ENCODE results near the gene POLR3A.

Gene POLR3A

DNA sequence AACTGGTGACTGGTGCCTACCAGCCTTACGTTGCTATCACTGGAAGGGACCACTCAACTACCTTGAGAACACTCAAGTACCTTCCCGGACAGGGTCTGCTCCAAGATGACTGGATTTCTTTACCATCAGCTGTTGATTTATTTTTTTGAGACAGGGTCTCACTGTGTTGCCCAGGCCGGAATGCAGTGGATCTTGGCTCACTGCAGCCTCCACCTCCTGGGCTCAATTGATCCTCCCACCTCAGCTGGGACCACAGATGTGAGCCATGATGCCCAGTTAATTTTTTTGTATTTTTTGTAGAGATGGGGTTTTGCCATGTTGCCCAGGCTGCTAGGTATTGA, 57.5 kb downstream of the POLR3A start:
- TF ChIP-seq, protein P1, sequence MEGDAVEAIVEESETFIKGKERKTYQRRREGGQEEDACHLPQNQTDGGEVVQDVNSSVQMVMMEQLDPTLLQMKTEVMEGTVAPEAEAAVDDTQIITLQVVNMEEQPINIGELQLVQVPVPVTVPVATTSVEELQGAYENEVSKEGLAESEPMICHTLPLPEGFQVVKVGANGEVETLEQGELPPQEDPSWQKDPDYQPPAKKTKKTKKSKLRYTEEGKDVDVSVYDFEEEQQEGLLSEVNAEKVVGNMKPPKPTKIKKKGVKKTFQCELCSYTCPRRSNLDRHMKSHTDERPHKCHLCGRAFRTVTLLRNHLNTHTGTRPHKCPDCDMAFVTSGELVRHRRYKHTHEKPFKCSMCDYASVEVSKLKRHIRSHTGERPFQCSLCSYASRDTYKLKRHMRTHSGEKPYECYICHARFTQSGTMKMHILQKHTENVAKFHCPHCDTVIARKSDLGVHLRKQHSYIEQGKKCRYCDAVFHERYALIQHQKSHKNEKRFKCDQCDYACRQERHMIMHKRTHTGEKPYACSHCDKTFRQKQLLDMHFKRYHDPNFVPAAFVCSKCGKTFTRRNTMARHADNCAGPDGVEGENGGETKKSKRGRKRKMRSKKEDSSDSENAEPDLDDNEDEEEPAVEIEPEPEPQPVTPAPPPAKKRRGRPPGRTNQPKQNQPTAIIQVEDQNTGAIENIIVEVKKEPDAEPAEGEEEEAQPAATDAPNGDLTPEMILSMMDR (IDR thresholded peaks at IDR 0.05; ENCODE audit: low read depth, low read length): no peak

DNA sequence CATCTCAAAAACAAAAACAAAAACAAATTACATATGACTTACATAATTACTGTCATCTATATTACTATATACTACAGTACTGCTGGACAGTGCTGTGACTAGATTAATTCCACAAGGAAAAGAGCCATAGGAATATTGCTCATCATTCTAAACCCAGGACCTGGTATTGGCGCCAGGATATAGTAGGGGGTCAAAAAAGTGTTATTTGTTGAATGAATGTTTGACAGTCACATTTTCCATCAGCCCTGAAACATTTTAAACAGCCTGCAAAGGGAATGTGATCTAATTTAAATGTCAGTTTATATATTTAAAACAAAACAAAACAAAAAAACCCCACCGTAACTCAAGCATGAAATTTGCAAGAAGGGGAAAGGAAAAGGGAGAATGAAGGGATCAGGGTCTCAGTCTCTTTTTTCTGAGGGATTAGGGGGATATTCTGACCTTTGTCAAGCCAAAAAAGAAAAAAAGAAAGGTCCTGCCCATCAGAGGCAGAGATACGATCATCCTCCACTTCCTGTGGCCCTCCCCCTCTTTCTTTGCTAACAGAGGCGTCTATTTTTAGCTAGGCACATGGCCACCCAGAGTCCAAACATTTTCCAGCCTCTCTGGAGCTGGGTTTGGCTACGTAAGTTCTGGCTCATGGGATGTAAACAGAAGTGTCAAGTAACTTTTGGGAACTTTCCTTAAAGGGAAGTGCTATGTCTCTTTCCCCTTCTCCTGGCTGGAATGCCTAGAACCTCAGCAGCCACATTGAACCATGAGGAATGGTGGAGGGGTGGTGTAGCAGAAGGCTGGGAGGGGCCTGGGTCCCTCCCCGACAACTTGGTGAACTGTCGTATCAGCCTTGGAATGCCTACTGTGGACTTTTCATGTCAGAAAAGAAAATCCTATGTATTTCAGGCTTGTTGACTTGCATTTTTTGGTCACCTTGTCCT, 58.2 kb downstream of the POLR3A start:
- peak overlapping the region; percentile 44 for H3K4me3 ChIP-seq (ENCODE audit: low read depth, low read length)
- TF ChIP-seq, protein P1 (IDR thresholded peaks at IDR 0.05; ENCODE audit: low read depth, low read length): no peak

More for the DNA sequence above, 57.5 kb downstream of the POLR3A start:
- no peak overlapping the region for H3K4me3 ChIP-seq (ENCODE audit: low read depth, low read length)

DNA sequence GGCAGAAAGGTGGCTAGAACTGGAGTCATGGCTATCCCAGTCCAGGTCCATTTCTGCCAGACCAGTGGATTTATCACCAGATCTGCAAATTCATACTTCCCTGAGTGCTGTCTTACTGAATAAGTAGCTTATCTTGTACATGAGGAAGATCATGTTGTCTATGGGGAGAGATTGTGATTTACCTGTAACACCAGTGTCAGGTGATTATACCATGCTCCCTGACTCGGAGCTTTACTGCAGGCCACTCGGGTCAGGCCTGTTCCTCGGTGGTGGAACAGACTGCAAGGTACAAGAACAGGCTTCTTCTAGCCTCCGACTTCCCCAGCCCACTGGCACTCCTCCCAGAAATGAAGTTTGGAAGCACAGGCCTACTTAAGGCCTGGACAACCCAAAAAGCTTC, 60.2 kb downstream of the POLR3A start:
- TF ChIP-seq, protein P1 (IDR thresholded peaks at IDR 0.05; ENCODE audit: low read depth, low read length): no peak
- no peak overlapping the region for H3K4me3 ChIP-seq (ENCODE audit: low read depth, low read length)

DNA sequence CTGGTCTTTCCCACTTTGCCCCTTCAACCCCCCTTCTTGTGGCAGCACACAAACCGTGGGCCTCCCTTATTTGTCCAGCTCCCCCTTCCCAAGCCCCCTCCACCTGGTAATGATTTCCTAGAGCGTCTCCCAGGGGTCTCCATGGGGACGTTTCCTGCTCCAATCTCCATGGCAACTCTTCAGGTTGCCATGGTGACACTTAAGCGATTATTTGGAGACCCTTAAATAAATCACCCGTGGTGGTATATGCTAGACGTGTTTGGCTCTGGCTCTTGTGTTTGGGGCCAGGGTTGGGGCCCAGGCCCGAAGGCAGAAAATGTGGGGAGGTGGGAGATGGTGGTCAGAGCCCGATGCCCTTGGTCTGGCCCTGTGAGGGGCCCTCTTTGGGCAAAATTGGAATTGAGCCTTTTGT, 61.7 kb downstream of the POLR3A start:
- H3K4me3 ChIP-seq (ENCODE audit: low read depth, low read length): no peak overlapping the region
- TF ChIP-seq, protein P1 (IDR thresholded peaks at IDR 0.05; ENCODE audit: low read depth, low read length): no peak

DNA sequence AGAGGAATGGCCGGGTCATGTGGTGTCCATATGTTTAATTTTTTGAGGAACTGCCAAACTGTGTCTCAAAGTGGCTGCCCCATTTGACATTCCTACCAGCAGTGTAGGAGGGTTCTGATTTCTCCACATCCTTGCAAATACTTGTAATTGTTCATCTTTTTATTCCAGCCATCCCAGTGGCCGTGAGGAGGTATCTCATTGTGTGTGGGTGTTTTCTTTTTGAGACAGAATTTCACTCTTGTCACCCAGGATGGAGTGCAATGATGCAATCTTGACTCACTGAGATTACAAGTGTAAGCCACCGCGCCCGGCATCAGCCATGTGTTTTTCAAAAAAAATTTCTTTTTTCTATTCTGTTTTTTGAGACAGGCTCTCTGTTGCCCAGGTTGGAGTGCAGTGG, 64.0 kb downstream of the POLR3A start:
- TF ChIP-seq, protein P1 (IDR thresholded peaks at IDR 0.05; ENCODE audit: low read depth, low read length): no peak
- no peak overlapping the region for H3K4me3 ChIP-seq (ENCODE audit: low read depth, low read length)

DNA sequence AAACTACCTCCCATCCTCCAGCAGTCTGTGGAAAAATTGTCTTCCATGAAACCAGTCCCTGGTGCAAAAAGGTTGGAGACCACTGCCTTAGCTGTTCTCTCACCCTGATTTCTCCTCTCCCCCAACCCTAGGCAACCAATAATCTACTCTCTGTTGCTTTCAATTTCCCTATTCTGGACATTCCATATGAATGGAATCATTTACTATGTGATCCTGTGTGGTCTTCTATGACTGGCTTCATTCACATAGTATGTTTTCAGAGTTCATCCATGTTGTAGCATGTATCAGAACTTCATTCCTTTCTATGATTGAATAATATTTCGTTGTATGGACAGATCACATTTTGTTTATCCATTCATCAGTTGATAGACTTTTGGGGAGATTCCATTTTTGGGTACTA, 64.5 kb downstream of the POLR3A start:
- TF ChIP-seq, protein P1 (IDR thresholded peaks at IDR 0.05; ENCODE audit: low read depth, low read length): no peak
- no peak overlapping the region for H3K4me3 ChIP-seq (ENCODE audit: low read depth, low read length)

DNA sequence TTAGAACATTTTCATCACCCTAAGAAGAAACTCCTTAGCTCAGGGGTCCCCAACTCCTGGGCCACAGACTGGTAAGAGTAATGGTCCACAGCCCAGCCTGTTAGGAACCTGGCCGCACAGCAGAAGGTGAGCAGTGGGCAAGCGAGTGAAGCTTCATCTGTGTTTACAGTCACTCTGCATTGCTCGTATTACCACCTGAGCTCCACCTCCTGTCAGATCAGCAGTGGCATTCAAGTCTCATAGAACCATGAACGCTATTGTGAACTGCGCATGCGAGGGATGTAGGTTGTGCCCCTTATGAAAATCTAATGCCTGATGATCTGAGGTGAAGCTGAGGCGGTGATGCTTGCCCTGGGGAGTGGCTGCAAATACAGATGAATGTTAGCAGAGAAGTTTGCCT, 65.4 kb downstream of the POLR3A start:
- TF ChIP-seq, protein P1 (IDR thresholded peaks at IDR 0.05; ENCODE audit: low read depth, low read length): no peak
- H3K4me3 ChIP-seq (ENCODE audit: low read depth, low read length): no peak overlapping the region

Data from WI38 (cell line).